HG02943 (cell line): ENCODE results near the gene BCL7B.
"Not testable (repeated sequence)": the region's sequence is repeated elsewhere in the genome, so short reads cannot be mapped to it uniquely, and the experiment has no call there.

Source experiments
- ATAC-seq: cut with Tn5 transposase; IDR thresholded peaks from one replicate; pipeline ENCODE4 v1.9.1; 2021; ENCODE audit warnings: mild to moderate bottlenecking, low read depth, moderate library complexity; ENCODE audit not compliant: unreplicated experiment

BCL7B gene

DNA sequence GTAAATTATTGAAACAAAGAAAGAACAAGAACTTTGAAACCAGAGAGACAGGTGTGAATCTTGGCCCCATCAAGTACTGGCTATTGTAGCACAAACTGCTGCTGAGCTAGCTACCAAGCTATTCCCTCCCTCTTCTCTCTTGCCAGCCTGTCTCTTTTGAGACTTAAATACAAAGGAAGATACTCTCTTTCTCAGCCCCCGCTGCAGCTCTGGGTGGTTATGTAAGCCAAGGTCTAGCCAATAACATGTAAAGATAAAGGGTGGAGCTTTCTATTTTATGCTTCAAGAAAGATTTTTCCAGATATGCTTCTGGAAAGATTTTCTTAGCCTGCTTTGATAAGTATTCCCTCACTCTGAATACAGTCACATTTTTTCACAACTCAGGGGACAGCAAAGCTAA, 52.6 kb downstream of the BCL7B start:
- ATAC-seq = no peak

DNA sequence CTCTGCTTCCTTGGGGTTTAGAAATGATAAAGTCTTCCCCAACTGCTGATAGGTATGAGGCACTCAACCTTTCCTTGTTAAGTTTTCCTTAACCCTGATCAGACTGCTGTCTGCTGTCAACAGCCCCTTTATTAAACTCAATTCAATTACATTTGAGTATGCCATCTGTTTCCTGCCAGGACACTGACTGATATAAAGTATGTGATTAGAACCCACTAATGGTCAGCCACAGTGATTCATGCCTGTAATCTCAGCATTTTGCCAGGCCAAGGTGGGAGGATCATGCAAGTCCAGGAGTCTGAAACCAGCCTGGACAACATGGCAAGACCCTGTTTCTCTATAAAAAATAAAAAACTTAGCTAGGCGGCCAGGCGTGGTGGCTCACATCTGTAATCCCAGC, 53.5 kb downstream of the BCL7B start:
- ATAC-seq = no peak

DNA sequence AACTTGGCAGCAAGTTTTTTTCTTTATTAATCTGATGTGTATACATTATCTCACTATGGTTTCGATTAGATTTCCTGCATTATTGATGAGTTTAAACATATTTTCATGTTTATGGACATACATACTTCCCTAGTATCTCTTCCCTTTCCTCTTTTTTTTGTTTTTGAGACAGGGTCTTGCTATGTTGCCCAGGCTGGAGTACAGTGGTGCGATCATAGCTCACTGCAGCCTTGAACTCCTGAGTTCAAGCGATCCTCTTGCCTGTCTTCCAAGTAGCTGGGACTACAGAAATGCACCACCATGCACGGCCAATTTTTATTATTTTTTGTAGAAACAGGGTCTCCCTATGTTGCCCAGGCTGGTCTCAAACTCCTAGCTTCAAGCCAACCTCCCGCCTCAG, 54.3 kb downstream of the BCL7B start:
- ATAC-seq = no peak

DNA sequence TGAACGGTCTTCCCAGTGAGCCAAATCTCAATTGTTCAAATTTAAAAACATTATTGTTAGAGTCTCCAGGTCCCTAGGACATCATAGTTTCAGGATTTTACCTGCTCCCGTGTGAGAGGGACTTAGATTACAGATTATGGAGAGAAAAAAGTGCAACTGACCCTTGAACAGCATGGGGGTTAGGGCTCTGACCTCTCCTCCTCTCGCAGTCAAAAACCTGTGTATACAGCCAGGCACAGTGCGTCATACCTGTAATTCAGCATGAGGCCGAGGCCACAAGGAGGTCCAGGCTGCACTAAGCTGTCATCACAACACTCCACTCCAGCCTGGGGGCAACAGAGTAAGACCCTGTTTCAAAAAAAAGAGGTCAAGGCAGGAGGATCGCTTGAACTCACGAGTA, 60.9 kb downstream of the BCL7B start:
- no peak for ATAC-seq

DNA sequence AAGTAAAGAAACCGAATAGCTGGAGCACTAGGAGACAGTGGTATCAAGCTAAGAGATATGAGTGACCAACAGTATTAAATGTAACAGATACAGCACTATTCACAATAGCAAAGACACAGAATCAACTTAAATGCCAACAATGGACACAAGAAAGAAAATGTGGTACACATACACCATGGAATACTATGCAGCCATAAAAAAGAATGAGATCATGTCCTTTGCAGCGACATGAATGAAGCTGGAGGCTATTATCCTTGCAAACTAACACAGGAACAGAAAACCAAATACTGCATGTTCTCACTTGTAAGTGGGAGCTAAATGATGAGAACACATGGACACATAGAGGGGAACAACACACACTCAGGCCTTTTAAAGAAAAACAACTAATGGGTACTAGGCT, 62.0 kb downstream of the BCL7B start:
- not testable (repeated sequence) for ATAC-seq

DNA sequence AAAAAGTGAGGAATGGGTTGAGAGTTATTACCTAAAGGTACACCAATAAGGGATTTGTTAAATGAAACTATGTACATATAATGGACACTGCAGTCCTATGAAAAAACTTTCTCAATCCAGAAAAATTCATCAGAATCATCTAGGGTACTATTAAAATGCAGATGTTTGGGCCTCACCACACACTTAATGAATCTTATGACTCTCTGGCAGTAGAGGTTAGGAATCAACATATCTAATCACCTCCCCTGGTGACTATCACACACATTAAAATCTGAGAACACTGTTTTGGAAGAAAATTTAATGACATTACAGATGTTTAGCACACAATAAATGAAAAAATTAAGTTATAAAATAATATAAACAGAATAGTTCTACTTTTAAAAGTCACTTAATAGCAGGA, 67.5 kb downstream of the BCL7B start:
- no peak for ATAC-seq

DNA sequence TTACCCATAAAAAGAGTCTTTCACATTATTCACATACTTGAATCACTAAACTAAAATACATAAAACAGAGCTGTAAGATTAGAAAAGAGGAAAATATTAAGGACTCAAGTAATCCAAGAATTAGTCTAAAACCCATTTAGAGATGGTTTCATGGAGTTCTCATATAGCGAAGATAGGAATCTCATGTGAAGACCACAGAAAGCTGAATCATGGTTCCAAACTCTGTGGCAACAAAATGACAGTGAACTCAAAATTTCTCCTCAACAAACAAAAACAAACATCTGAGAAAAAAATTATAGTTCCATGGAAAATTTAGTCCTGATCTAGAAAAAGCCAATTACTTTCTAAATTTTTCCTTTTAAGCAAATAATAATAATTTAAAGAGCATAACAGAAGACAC, 70.0 kb downstream of the BCL7B start:
- ATAC-seq = no peak
